Measurements from ENCODE around the gene GCC1. TPM values are rescaled to one million over a fixed set of nuclear protein-coding genes. Genes with fewer than 3 reads are reported as not detected.

Gene GCC1
- total RNA-seq, 1 experiment from 2014 or later = 25.2 TPM

GRCh38 chr7:127616724-127617123 is 31.3 kb upstream of the GCC1 start:
- H3K27me3 ChIP-seq (ENCODE audit: insufficient read depth, low read depth) = peaks cover 98% of the 10 kb centered on the region
- CTCF ChIA-PET = no interaction called here

GRCh38 chr7:127612263-127612662 is 26.9 kb upstream of the GCC1 start:
- no peaks in the 10 kb centered on the region for H3K9me3 ChIP-seq (ENCODE audit: insufficient read depth, low read depth)
- CTCF ChIA-PET = no interaction called here
- H3K4me2 ChIP-seq = no peak overlapping the region
- no peak for TF ChIP-seq CTCF (conservative IDR thresholded peaks at IDR 0.05)
- TF ChIP-seq EZH2 (IDR thresholded peaks at IDR 0.05; ENCODE audit: low read depth) = no peak
- no peak overlapping the region for H3K27ac ChIP-seq
- no peaks in the 10 kb centered on the region for H3F3A ChIP-seq (ENCODE audit: insufficient read depth, low read depth)
- H2AFZ ChIP-seq = no peak overlapping the region
- H3K9me2 ChIP-seq (ENCODE audit: insufficient read depth) = no peaks in the 10 kb centered on the region
- no TSS peak for BruUV-seq (replicated peaks)
- intact Hi-C loops (cut with micrococcal nuclease; ENCODE audit: unreplicated experiment) = no loop called here
- no peaks in the 10 kb centered on the region for H3K79me2 ChIP-seq (ENCODE audit: low read depth)
- H3K4me3 ChIP-seq = no peak overlapping the region
- H3K36me3 ChIP-seq (ENCODE audit: low read depth) = no peaks in the 10 kb centered on the region
- POLR2A ChIA-PET (ENCODE audit: unreplicated experiment) = no interaction called here
- peaks cover 64% of the 10 kb centered on the region for H3K27me3 ChIP-seq (ENCODE audit: insufficient read depth, low read depth)
- no peak for DNase-seq
- H3K4me1 ChIP-seq (replicated peaks; ENCODE audit: insufficient read depth) = no peaks in the 10 kb centered on the region
- no peaks in the 10 kb centered on the region for H4K20me1 ChIP-seq (ENCODE audit: insufficient read depth)

More at GRCh38 chr7:127616724-127617123, 31.3 kb upstream of the GCC1 start:
- Histone ChIP-seq H3K4me2 (no peak overlapping the region), H2AFZ (no peak overlapping the region), H3K27ac (no peak overlapping the region), H3F3A (ENCODE audit: insufficient read depth, low read depth) (no peaks in the 10 kb centered on the region), H3K4me1 (replicated peaks; ENCODE audit: insufficient read depth) (no peaks in the 10 kb centered on the region), H3K4me3 (no peak overlapping the region), H3K36me3 (ENCODE audit: low read depth) (no peaks in the 10 kb centered on the region), H3K9me3 (ENCODE audit: insufficient read depth, low read depth) (no peaks in the 10 kb centered on the region), H3K79me2 (ENCODE audit: low read depth) (no peaks in the 10 kb centered on the region), H4K20me1 (ENCODE audit: insufficient read depth) (no peaks in the 10 kb centered on the region), H3K9me2 (ENCODE audit: insufficient read depth) (no peaks in the 10 kb centered on the region)
- POLR2A ChIA-PET (ENCODE audit: unreplicated experiment) = interaction anchor here (0.6 kb wide), 1 partner anchor 12 kb away, joined by 6 read pairs; no protein-coding TSS in a partner anchor
- BruUV-seq (replicated peaks) = no TSS peak
- no peak for DNase-seq
- no peak for TF ChIP-seq CTCF (conservative IDR thresholded peaks at IDR 0.05)
- no peak for TF ChIP-seq EZH2 (IDR thresholded peaks at IDR 0.05; ENCODE audit: low read depth)
- intact Hi-C loops (cut with micrococcal nuclease; ENCODE audit: unreplicated experiment) = no loop called here

- Histone ChIP-seq H3K27me3 (ENCODE audit: insufficient read depth, low read depth) (peaks cover 34% of the 10 kb centered on the region), H4K20me1 (ENCODE audit: insufficient read depth) (no peaks in the 10 kb centered on the region), H3K9me2 (ENCODE audit: insufficient read depth) (no peaks in the 10 kb centered on the region), H3K79me2 (ENCODE audit: low read depth) (no peaks in the 10 kb centered on the region), H3K9me3 (ENCODE audit: insufficient read depth, low read depth) (no peaks in the 10 kb centered on the region; the same call in 1 of the 2 replicates), H2AFZ (no peak overlapping the region), H3K27ac (no peak overlapping the region), H3F3A (ENCODE audit: insufficient read depth, low read depth) (no peaks in the 10 kb centered on the region), H3K4me3 (no peak overlapping the region), H3K36me3 (ENCODE audit: low read depth) (no peaks in the 10 kb centered on the region), H3K4me2 (no peak overlapping the region), H3K4me1 (replicated peaks; ENCODE audit: insufficient read depth) (no peaks in the 10 kb centered on the region)
- ChIA-PET CTCF (no interaction called here), POLR2A (ENCODE audit: unreplicated experiment) (no interaction called here)
- BruUV-seq (replicated peaks) = no TSS peak
- DNase-seq = no peak
- intact Hi-C loops (cut with micrococcal nuclease; ENCODE audit: unreplicated experiment) = no loop called here
- TF ChIP-seq EZH2 (IDR thresholded peaks at IDR 0.05; ENCODE audit: low read depth) (no peak), CTCF (conservative IDR thresholded peaks at IDR 0.05) (no peak)
These were observed 23.9 kb upstream of the GCC1 start for GRCh38 chr7:127609297-127609696.

Measured in PC-9 (cell line).